Smooth muscle cell of trachea (primary cell): ENCODE measurements around the gene ABAT. TPM values are rescaled to one million over a fixed set of nuclear protein-coding genes. Genes with fewer than 3 reads are reported as not detected.

Experiments
- total RNA-seq: library from RNA; depleted of rRNA; stranded (reverse); fragments of >200 nt; gene quantifications from 2 replicates; pipeline ENCODE4 v1.2.1, GENCODE V29; 2014

ABAT gene
- total RNA-seq, result 1.9 and 4.8 TPM in 2 replicates

DNA sequence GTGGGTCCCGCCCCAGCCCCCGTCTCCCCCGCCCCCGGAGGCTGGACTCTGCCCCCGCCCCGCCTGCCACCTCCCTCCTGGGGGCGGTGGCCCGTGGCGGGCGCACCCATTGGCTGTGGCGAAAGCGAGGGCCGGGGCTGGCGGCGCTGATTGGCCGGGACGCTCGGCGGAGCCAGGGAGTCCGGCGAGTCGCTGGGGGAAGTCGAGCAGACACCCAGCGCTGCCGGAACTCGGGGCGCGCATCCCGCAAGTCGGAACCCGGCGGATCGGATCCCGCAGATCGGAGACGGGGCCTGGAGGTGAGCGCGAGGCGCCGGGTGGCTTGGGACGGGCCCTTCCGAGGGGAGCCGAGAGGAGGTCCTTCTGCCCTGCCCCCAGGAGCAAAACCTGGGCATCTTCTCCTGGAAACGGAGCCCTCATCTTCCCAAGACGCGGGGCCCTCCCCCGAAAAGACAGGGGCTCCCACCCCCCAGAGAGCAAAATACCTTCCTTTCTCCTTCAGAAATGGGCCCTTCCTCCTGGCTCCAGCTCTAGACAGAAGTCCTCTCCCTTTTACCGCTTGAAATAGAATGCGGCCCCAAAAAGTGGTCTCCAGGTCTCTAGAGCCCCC, at the start of gene ABAT:
Gene ABAT (plus strand): TSS at position 205 of the 610 bp plus-strand sequence. CDS start 61,123 bp downstream, outside the sequence.

GRCh38 chr16:8797364-8798173, 123.2 kb downstream of the ABAT start, which contains the start of the genes PMM2 and TMEM186:
Gene PMM2 (plus strand): TSS chr16:8797839. CDS start chr16:8797883, 44 bp downstream.
Gene TMEM186 (minus strand): TSS chr16:8797639. CDS start chr16:8797614, 25 bp downstream.

Other genes starting within 250 kb of the ABAT start
- not detected in 2 replicates for gene TMEM114, start 84.1 kb upstream of the ABAT start, total RNA-seq
- 32.7 and 41.5 TPM in 2 replicates for gene METTL22, start 52.9 kb upstream of the ABAT start, total RNA-seq
- gene TMEM186, start 123.0 kb downstream of the ABAT start, total RNA-seq, result 4.6 and 7.4 TPM in 2 replicates
- 28.6 and 29.1 TPM in 2 replicates for gene PMM2, start 123.2 kb downstream of the ABAT start, total RNA-seq
- gene CARHSP1, start 194.4 kb downstream of the ABAT start, total RNA-seq, result 148 and 190 TPM in 2 replicates
- not detected in 2 replicates for gene LITAFD, start 207.7 kb downstream of the ABAT start, total RNA-seq